Left ventricle myocardium superior (tissue), 1 donor: ENCODE data around the gene PLCB4. TPM values are rescaled to one million over a fixed set of nuclear protein-coding genes. Genes with fewer than 3 reads are reported as not detected.
A peak's percentile ranks its signal among the peaks of the same experiment; 100 is the strongest.

Experiments used
- ATAC-seq: fragments of 200-7000 bp; cut with Tn5 transposase; one replicate; pipeline ENCODE4 v1.9.1; 2020; ENCODE audit warnings: mild to moderate bottlenecking, moderate library complexity
- DNase-seq: peaks from one replicate; pipeline ENCODE4 v3.0.0-alpha.2; 2020
- intact Hi-C: fragments of 100-400 bp; cut with micrococcal nuclease; formaldehyde crosslinking; loops from one replicate; pipeline ENCODE4 v1.11.0; 2022
- total RNA-seq: library from RNA; stranded (reverse); fragmentation: NEBNext Ultra II Directional; extraction: Animal tissue kit (Norgen Biotek cat#: 25700); gene quantifications from one replicate; pipeline ENCODE4 v1.2.1, GENCODE V29; 2021
- donor health status: DM: no; HTN: yes; CAD: no; lungs with severe emphysema.

PLCB4 gene
- total RNA-seq, 1 donor from 2014 or later, result 29.1 TPM

GRCh38 chr20:9398882-9399281, 330.0 kb downstream of the PLCB4 start:
- no peak for ATAC-seq
- intact Hi-C loops, result no loop called here
- no peak for DNase-seq

- no peak for DNase-seq
- ATAC-seq, result no peak
- intact Hi-C loops, result no loop called here
These were observed 330.4 kb downstream of the PLCB4 start for GRCh38 chr20:9399322-9399721.

- intact Hi-C loops, result no loop called here
- DNase-seq (no peak), ATAC-seq (no peak)
These were observed 331.5 kb downstream of the PLCB4 start for GRCh38 chr20:9400171-9401025.

DNA sequence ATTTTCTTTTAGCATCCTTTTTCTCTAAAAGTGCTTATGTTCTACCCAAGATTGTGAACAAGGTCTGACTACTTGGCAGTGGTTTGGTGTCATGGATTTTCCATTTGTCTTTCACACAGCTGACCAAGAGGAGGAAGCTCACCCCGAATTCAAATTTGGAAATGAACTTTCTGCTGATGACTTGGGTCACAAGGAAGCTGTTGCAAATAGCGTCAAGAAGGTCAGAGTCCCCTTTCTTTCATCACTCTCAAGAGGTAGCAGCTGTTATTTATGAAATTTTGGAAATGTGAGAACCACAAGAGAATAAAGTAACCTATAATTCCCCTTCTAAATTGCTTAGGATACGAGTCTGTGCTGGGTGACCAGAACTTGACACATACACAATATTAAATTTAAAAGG, 332.5 kb downstream of the PLCB4 start:
- DNase-seq (no peak), ATAC-seq (no peak)
- intact Hi-C loops, result no loop called here

DNA sequence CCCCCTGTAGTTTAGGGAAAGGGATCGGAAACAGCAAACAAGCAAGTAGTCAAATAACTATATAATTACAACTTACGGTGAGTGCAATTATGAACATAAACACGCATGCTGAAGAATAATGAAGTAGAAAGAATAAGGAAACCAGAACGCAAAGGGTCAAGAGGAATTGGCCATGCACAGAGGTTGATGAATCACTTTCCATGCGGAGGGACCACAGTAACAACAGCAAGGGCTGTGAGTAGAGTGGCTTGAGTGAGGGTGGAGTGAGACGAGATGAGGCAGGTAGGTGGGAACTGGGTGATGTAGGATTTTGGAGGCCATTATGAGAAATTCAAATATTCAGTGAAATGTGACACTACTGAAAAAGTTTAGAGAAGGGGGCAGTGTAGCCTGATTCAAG, 333.3 kb downstream of the PLCB4 start:
- ATAC-seq (no peak), DNase-seq (no peak)
- intact Hi-C loops, result no loop called here

- no peak for ATAC-seq
- DNase-seq, result no peak
- intact Hi-C loops, result no loop called here
These were observed 333.7 kb downstream of the PLCB4 start for GRCh38 chr20:9402546-9402945.

DNA sequence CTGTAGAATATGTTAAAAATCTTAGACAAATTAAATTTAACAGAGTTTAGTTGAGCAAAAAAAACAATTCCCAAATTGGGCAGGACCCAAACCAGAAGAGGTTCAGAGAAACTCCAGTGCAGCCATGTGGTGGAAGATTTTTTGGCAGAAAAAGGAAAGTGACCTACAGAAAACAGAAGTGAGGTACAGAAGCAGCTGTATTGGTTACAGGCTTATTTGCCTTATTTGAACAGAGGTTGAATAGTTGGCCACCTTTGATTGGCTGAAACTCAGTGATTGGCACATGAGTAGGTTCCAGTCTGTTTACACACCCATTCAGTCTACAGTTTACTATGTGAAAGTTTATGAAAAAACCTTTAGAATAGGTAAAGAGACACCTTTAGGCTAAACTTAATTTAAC, 334.6 kb downstream of the PLCB4 start:
- intact Hi-C loops, result no loop called here
- DNase-seq, result no peak
- no peak for ATAC-seq

GRCh38 chr20:9407805-9408421, 339.0 kb downstream of the PLCB4 start:
- ATAC-seq (peak; percentile 76), DNase-seq (no peak)
- intact Hi-C loops, result loop anchor here (2.0 kb wide), 1 partner anchor 203 kb away; no protein-coding TSS in a partner anchor

DNA sequence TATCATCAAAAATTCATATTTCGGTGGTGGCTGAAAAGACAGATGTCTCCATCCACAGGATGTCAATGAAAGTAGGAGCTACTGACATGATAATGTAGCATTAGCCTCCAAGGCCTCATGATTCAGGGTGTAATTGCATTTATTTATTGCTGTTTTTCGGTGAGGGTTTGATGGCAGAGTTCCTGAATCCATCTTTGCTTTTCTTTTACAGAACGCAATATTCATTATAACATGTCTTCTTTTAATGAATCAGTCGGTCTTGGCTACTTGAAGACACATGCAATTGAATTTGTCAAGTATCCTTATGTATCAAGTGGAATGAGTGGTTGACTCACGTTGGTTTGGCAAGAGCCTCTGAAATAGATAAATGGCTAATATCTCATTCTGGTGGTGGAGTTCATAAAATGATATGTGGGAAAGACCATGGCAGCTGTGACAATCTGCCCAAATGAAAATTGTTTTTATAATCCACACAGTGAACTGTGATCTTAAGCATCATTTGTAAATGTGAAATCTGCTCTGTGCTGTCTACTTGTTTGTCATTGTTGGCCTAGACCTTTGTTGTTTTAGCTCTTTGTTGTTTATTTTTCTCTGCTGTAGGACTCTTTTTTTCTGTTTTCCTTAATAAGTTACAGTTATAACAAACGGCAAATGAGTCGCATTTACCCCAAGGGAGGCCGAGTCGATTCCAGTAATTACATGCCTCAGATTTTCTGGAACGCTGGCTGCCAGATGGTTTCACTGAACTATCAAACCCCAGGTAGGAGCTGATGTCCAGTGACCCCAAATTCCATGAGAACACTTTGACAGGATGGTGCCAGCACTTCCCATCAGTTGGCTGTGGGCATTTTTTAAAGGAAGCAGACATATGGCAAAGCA, 339.8 kb downstream of the PLCB4 start:
- DNase-seq (no peak), ATAC-seq (no peak)
- intact Hi-C loops, result loop anchor here (2.0 kb wide), 1 partner anchor 202 kb away; no protein-coding TSS in a partner anchor

GRCh38 chr20:9409352-9409751, 340.5 kb downstream of the PLCB4 start:
- intact Hi-C loops, result loop anchor here (2.0 kb wide), 1 partner anchor 201 kb away; no protein-coding TSS in a partner anchor
- ATAC-seq (no peak), DNase-seq (no peak)

DNA sequence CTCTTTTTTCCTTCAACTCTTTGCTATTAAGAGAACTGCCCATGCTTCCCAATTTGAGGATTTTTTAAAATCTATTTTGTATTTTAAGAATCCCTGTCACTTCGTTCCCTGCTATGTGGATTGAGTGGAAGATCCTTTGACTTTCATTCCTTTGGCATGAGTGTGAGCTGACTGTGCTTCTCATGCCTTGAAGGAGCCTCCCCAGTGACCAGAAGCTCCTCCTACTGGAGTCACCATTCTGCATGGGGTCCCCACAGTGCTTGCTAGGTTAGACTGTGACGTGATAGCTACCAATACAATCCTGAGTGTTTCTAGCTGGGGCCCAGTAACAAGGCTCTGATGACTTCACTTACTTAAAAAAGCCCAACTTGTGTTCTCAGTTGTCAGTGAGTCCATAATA, 341.1 kb downstream of the PLCB4 start:
- ATAC-seq (no peak), DNase-seq (no peak)
- intact Hi-C loops, result loop anchor here (2.0 kb wide), 1 partner anchor 201 kb away; no protein-coding TSS in a partner anchor

DNA sequence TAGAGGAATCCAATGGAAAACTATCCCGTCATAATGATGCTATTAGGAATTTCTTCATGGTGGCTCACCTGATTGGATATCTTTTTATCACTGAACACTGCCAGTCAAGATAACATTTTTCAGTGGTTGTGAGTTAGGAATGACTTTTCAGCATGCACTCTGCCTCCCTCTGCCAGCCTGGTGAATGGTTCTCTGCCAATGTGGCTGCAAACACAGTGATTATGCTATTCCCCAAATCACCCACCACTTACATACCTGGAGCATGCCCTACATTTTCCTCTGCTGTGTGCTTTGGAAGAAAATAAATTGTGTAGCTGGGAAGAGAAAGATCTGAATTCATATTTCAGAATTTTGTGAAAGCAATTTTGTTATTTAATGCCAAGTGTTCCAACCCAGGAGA, 342.9 kb downstream of the PLCB4 start:
- ATAC-seq (no peak), DNase-seq (no peak)
- intact Hi-C loops, result no loop called here

- intact Hi-C loops, result no loop called here
- ATAC-seq, result no peak
- DNase-seq, result no peak
These were observed 343.4 kb downstream of the PLCB4 start for GRCh38 chr20:9412309-9412708.

GRCh38 chr20:9413001-9413400, 344.1 kb downstream of the PLCB4 start:
- ATAC-seq (no peak), DNase-seq (no peak)
- intact Hi-C loops, result no loop called here

GRCh38 chr20:9415426-9415825, 346.5 kb downstream of the PLCB4 start:
- ATAC-seq (no peak), DNase-seq (no peak)
- intact Hi-C loops, result no loop called here

DNA sequence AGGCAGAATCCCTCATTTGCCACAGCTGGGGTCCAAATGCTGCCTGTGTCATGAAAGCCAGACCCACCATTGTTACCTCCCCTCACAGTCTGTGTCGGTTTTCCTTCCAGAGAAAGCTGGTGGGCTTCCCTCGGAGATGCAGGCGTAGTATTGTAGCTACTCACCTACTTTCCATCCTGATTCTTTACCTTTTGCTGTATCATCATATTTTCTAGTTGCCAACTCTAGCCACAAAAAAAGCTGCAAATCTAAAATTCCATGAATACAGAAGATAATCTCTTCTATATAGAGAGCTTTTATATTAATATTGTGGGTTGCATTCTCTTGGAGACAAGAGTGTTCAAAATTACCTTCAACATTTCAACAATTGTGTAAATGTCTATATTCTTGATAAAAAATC, 347.5 kb downstream of the PLCB4 start:
- intact Hi-C loops, result no loop called here
- ATAC-seq, result no peak
- no peak for DNase-seq

DNA sequence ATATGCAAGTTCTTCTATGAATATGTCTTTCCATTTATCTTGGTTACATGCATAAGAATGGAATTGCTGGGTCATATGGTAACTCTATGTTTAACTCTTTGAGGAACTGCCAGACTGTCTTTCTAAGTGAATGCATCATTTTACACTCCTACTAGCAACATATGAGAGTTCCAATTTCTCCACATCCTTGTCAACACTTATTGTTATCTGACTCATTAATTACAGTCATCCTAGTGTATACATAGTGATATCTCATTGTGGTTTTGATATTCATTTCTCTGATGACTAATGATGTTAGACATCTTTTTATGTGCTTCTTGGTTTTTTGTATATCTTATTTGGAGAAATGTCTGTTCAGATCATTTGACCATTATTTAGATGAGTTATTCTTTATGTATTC, 348.8 kb downstream of the PLCB4 start:
- intact Hi-C loops, result no loop called here

GRCh38 chr20:9422321-9423057, 353.6 kb downstream of the PLCB4 start:
- ATAC-seq, result no peak
- no peak for DNase-seq
- intact Hi-C loops, result no loop called here

More for the DNA sequence above, 348.8 kb downstream of the PLCB4 start:
- DNase-seq (no peak), ATAC-seq (no peak)

DNA sequence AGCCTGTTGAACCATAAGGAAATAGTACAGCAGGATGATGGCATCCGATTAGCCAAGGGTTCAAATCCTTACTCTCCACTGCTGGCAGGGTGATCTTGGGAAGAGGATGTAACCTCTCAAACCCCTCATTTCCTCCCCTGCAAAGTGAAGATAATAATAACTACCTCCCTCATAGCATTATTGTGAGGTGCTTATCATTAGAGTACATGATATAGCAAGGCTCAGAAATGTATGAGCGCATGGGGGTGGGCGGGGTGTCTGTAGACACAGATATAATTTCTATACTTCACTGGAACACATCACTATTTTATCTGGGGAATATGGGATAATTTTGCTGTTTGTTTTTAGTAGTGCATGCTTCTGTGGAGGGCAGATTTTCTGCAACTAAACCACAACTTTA, 355.7 kb downstream of the PLCB4 start:
- DNase-seq (no peak), ATAC-seq (no peak)
- intact Hi-C loops, result no loop called here
